H9 (cell line): Measurements from ENCODE around the gene ABHD14A. TPM values are rescaled to one million over a fixed set of nuclear protein-coding genes. Genes with fewer than 3 reads are reported as not detected.

Experiments used
- DNase-seq: peaks from one replicate; pipeline ENCODE4 v3.0.0-alpha.2; 2017
- H2AFZ ChIP-seq: one replicate; pipeline ENCODE4 v1.6.1; 2013; ENCODE audit warnings: mild to moderate bottlenecking, low read length, control low read depth, moderate library complexity
- H2AK5ac ChIP-seq: 2 replicates; pipeline ENCODE4 v1.6.1; 2013; ENCODE audit warnings: low read length, control low read depth, mixed read lengths; ENCODE audit not compliant: insufficient read length
- H2BK120ac ChIP-seq: one replicate; pipeline ENCODE4 v1.6.1; 2013; ENCODE audit warnings: low read depth, mild to moderate bottlenecking, low read length, control low read depth, inconsistent platforms; ENCODE audit not compliant: poor library complexity, severe bottlenecking
- H2BK12ac ChIP-seq: 2 replicates; pipeline ENCODE4 v1.6.1; 2013; ENCODE audit warnings: low read length, control low read depth, mixed read lengths, low read depth; ENCODE audit not compliant: insufficient read length
- H2BK15ac ChIP-seq: 2 replicates; pipeline ENCODE4 v1.6.1; 2013; ENCODE audit warnings: low read depth, low read length, control low read depth
- H2BK20ac ChIP-seq: one replicate; pipeline ENCODE4 v1.6.1; 2013; ENCODE audit warnings: low read depth, mild to moderate bottlenecking, low read length, control low read depth, inconsistent platforms; ENCODE audit not compliant: poor library complexity, severe bottlenecking
- H2BK5ac ChIP-seq: 2 replicates; pipeline ENCODE4 v1.6.1; 2013; ENCODE audit warnings: low read length, control low read depth, mixed read lengths; ENCODE audit not compliant: insufficient read length
- H3K14ac ChIP-seq: 2 replicates; pipeline ENCODE4 v1.6.1; 2013; ENCODE audit warnings: low read length, control low read depth; ENCODE audit not compliant: insufficient read depth
- H3K18ac ChIP-seq: 2 replicates; pipeline ENCODE4 v1.6.1; 2013; ENCODE audit warnings: low read depth, mild to moderate bottlenecking, mixed read lengths, low read length, control low read depth; ENCODE audit not compliant: insufficient read length
- H3K23ac ChIP-seq: 2 replicates; pipeline ENCODE4 v1.6.1; 2013; ENCODE audit warnings: low read length, control low read depth, mixed read lengths, low read depth; ENCODE audit not compliant: insufficient read length
- H3K23me2 ChIP-seq: 2 replicates; pipeline ENCODE4 v1.6.1; 2013; ENCODE audit warnings: low read depth, mild to moderate bottlenecking, mixed read lengths, low read length, control low read depth; ENCODE audit not compliant: insufficient read length, poor library complexity, severe bottlenecking
- H3K27ac ChIP-seq: 2 replicates; pipeline ENCODE4 v1.5.1; 2013; ENCODE audit warnings: low read length, control low read depth, mixed read lengths, low read depth; ENCODE audit not compliant: insufficient read length
- H3K27me3 ChIP-seq: 2 replicates; pipeline ENCODE4 v1.6.1; 2013; ENCODE audit warnings: low read length, control low read depth, inconsistent platforms; ENCODE audit not compliant: insufficient read depth
- H3K4ac ChIP-seq: 2 replicates; pipeline ENCODE4 v1.6.1; 2013; ENCODE audit warnings: low read depth, mild to moderate bottlenecking, control low read depth, inconsistent platforms, low read length, moderate library complexity
- H3K4me1 ChIP-seq: 2 replicates; pipeline ENCODE4 v1.6.1; 2013; ENCODE audit warnings: low read length, control low read depth, inconsistent platforms; ENCODE audit not compliant: insufficient read depth
- H3K4me2 ChIP-seq: 2 replicates; pipeline ENCODE4 v1.6.1; 2013; ENCODE audit warnings: low read length, control low read depth, mixed read lengths; ENCODE audit not compliant: insufficient read length, insufficient read depth
- H3K56ac ChIP-seq: 2 replicates; pipeline ENCODE4 v1.6.1; 2013; ENCODE audit warnings: low read depth, mild to moderate bottlenecking, mixed read lengths, low read length, control low read depth; ENCODE audit not compliant: insufficient read length
- H3K79me1 ChIP-seq: 2 replicates; pipeline ENCODE4 v1.6.1; 2013; ENCODE audit warnings: low read depth, mild to moderate bottlenecking, moderate library complexity, low read length, control low read depth, inconsistent platforms; ENCODE audit not compliant: insufficient read depth, poor library complexity, severe bottlenecking
- H3K79me2 ChIP-seq: 2 replicates; pipeline ENCODE4 v1.6.1; 2013; ENCODE audit warnings: low read length, control low read depth, inconsistent platforms; ENCODE audit not compliant: insufficient read depth
- H3K9ac ChIP-seq: 2 replicates; pipeline ENCODE4 v1.6.1; 2013; ENCODE audit warnings: low read length, control low read depth, mixed read lengths; ENCODE audit not compliant: insufficient read length; ENCODE audit errors: extremely low read depth
- H3K9me3 ChIP-seq: one replicate; pipeline ENCODE4 v1.6.1; 2013; ENCODE audit warnings: low read depth, low read length, inconsistent platforms; ENCODE audit not compliant: control insufficient read depth
- H3T11ph ChIP-seq: one replicate; pipeline ENCODE4 v1.6.1; 2013; ENCODE audit warnings: mild to moderate bottlenecking, low read length, control low read depth, inconsistent platforms
- H4K20me1 ChIP-seq: one replicate; pipeline ENCODE4 v1.6.1; 2013; ENCODE audit not compliant: control insufficient read depth, insufficient read length, insufficient read depth
- H4K5ac ChIP-seq: 2 replicates; pipeline ENCODE4 v1.6.1; 2013; ENCODE audit warnings: low read depth, mild to moderate bottlenecking, mixed read lengths, low read length, control low read depth; ENCODE audit not compliant: insufficient read length
- H4K8ac ChIP-seq: replicated peaks from 2 replicates; pipeline ENCODE4 v1.6.1; 2013; ENCODE audit warnings: low read length, control low read depth, mixed read lengths, low read depth; ENCODE audit not compliant: insufficient read length
- H4K91ac ChIP-seq: 2 replicates; pipeline ENCODE4 v1.6.1; 2013; ENCODE audit warnings: low read depth, mild to moderate bottlenecking, moderate library complexity, mixed read lengths, low read length, control low read depth; ENCODE audit not compliant: insufficient read length
- H3K27ac Mint-ChIP-seq, 3 experiments: 2 replicates in 2 of 3; 3 replicates in 1 of 3; pipeline ENCODE4 v1.8.0; 2020 to 2021; ENCODE audit warnings: mixed read lengths in 3 of 3, mild to moderate bottlenecking in 1 of 3, moderate library complexity in 1 of 3
- H3K27me3 Mint-ChIP-seq: 2 replicates; pipeline ENCODE4 v1.8.0; 2021; ENCODE audit warnings: low read depth, mild to moderate bottlenecking, moderate library complexity, mixed read lengths
- H3K36me3 Mint-ChIP-seq, 3 experiments: 2 replicates in 2 of 3; 3 replicates in 1 of 3; pipeline ENCODE4 v1.8.0; 2020 to 2021; ENCODE audit warnings: low read depth in 3 of 3, mixed read lengths in 3 of 3; ENCODE audit not compliant: insufficient read depth in 1 of 3
- H3K4me1 Mint-ChIP-seq, 2 experiments: 2 replicates each; pipeline ENCODE4 v1.8.0; 2020; ENCODE audit warnings: mixed read lengths in 2 of 2
- H3K4me3 Mint-ChIP-seq, 2 experiments: 2 replicates in 1 of 2; 3 replicates in 1 of 2; pipeline ENCODE4 v1.8.0; 2020 to 2021; ENCODE audit warnings: mild to moderate bottlenecking in 2 of 2, mixed read lengths in 2 of 2, moderate library complexity in 1 of 2
- H3K9me3 Mint-ChIP-seq, 2 experiments: 2 replicates in 1 of 2; 3 replicates in 1 of 2; pipeline ENCODE4 v1.8.0; 2020; ENCODE audit warnings: mild to moderate bottlenecking in 2 of 2, mixed read lengths in 2 of 2, moderate library complexity in 1 of 2
- CTCF ChIP-seq: fragments of 200-600 bp; sonication (generic); conservative IDR thresholded peaks from 3 replicates; pipeline ENCODE4 v1.8.0; 2021; ENCODE audit warnings: antibody characterized with exemption, mild to moderate bottlenecking
- WGBS: extraction: QIAGEN DNeasy Blood & Tissue Kit; methylation state at CpG from one replicate; pipeline ENCODE4 v1.1.7; 2013; ENCODE audit warnings: missing lambda C conversion rate, low lambda C conversion rate, mixed read lengths; ENCODE audit not compliant: insufficient read length; ENCODE audit errors: extremely low coverage; 5-methylcytosine and 5-hydroxymethylcytosine counted together
- total RNA-seq: library from RNA; stranded (reverse); gene quantifications from 2 replicates; pipeline ENCODE4 v1.2.1, GENCODE V29; 2021

Gene ABHD14A
- total RNA-seq, 1 experiment from 2014 or later = 3.1 TPM

GRCh38 chr3:52029535-52029934 lies 54.7 kb downstream of the ABHD14A start:
- Histone ChIP-seq H3K4me1 (no peaks in the 10 kb centered on the region), H3K23me2 (no peaks in the 10 kb centered on the region), H2BK12ac (no peak overlapping the region), H2AK5ac (no peak overlapping the region), H2BK20ac (no peak overlapping the region), H2BK15ac (no peak overlapping the region), H3K9me3 (no peaks in the 10 kb centered on the region), H4K91ac (no peak overlapping the region), H4K20me1 (no peaks in the 10 kb centered on the region), H3K18ac (no peak overlapping the region), H3K56ac (no peak overlapping the region), H2BK120ac (no peak overlapping the region), H3K23ac (no peak overlapping the region), H3K4ac (no peak overlapping the region), H3K27me3 (no peaks in the 10 kb centered on the region), H3K14ac (no peak overlapping the region), H3K9ac (no peak overlapping the region), H2AFZ (no peak overlapping the region), H3K27ac (no peak overlapping the region), H4K5ac (no peak overlapping the region), H2BK5ac (no peak overlapping the region), H3T11ph (no peak overlapping the region), H3K79me1 (no peaks in the 10 kb centered on the region), H4K8ac (no peak overlapping the region), H3K79me2 (no peaks in the 10 kb centered on the region), H3K4me2 (no peak overlapping the region)
- TF ChIP-seq CTCF = no peak
- no peak for DNase-seq
- no CpG with 5 or more reads among the region's 10 CpGs for WGBS
- Mint-ChIP-seq H3K9me3 (no peaks in the 10 kb centered on the region), H3K27ac (no peak overlapping the region), H3K27me3 (peaks cover 2% of the 10 kb centered on the region), H3K4me3 (no peak overlapping the region), H3K4me1 (peaks cover 0 to 9% of the 10 kb centered on the region in 2 experiments; a peak in 2 of 4 replicates), H3K36me3 (no peaks in the 10 kb centered on the region)

Other genes starting within 250 kb of the ABHD14A start
- not detected in 2 replicates for gene IQCF6, start 195.8 kb upstream of the ABHD14A start, total RNA-seq
- not detected in 2 replicates for gene IQCF2, start 113.4 kb upstream of the ABHD14A start, total RNA-seq
- gene IQCF5, start 99.5 kb upstream of the ABHD14A start, total RNA-seq = not detected in 2 replicates
- gene IQCF1, start 71.7 kb upstream of the ABHD14A start, total RNA-seq = not detected in 2 replicates
- 64.0 and 67.1 TPM in 2 replicates for gene RRP9, start 33.2 kb upstream of the ABHD14A start, total RNA-seq
- gene PARP3, start 32.7 kb upstream of the ABHD14A start, total RNA-seq = 1.3 and 2.1 TPM in 2 replicates
- gene GPR62, start 19.7 kb upstream of the ABHD14A start, total RNA-seq = 0.13 and 0.33 TPM in 2 replicates
- gene PCBP4, start 7.6 kb upstream of the ABHD14A start, total RNA-seq = 20.9 and 24.6 TPM in 2 replicates
- 7.4 and 8.4 TPM in 2 replicates for gene ABHD14B, start 1.0 kb upstream of the ABHD14A start, total RNA-seq
- gene ACY1, start 8.5 kb downstream of the ABHD14A start, total RNA-seq = 62.6 and 63.6 TPM in 2 replicates
- gene RPL29, start 20.8 kb downstream of the ABHD14A start, total RNA-seq = 1,592 and 1,656 TPM in 2 replicates
- 23.5 and 24.0 TPM in 2 replicates for gene DUSP7, start 81.5 kb downstream of the ABHD14A start, total RNA-seq
- gene POC1A, start 179.4 kb downstream of the ABHD14A start, total RNA-seq = 29.0 and 29.3 TPM in 2 replicates
- 39.1 and 40.4 TPM in 2 replicates for gene ALAS1, start 223.1 kb downstream of the ABHD14A start, total RNA-seq